GM19452 (cell line): ENCODE measurements around the gene BORCS6.
A peak's percentile ranks its signal among the peaks of the same experiment; 100 is the strongest.

Experiments used
- ATAC-seq: cut with Tn5 transposase; IDR thresholded peaks from one replicate; pipeline ENCODE4 v1.9.1; 2021; ENCODE audit not compliant: unreplicated experiment

The BORCS6 gene

GRCh38 chr17:8143581-8144400, 46.2 kb downstream of the BORCS6 start:
- no peak for ATAC-seq

GRCh38 chr17:8142887-8143580, 46.9 kb downstream of the BORCS6 start:
- ATAC-seq = no peak

GRCh38 chr17:8142158-8142886, 47.7 kb downstream of the BORCS6 start:
- ATAC-seq = no peak

GRCh38 chr17:8141741-8142140, 48.2 kb downstream of the BORCS6 start:
- no peak for ATAC-seq

GRCh38 chr17:8141045-8141444, 48.9 kb downstream of the BORCS6 start:
- no peak for ATAC-seq

- ATAC-seq = no peak
Measured at GRCh38 chr17:8140065-8141029, 49.6 kb downstream of the BORCS6 start.

- ATAC-seq = peak; percentile 80
Measured at GRCh38 chr17:8138672-8139371, 51.2 kb downstream of the BORCS6 start.

GRCh38 chr17:8138374-8138671, 51.7 kb downstream of the BORCS6 start:
- no peak for ATAC-seq
